H1 (cell line): ENCODE measurements around the gene TBC1D4. TPM values are rescaled to one million over a fixed set of nuclear protein-coding genes. Genes with fewer than 3 reads are reported as not detected.

ENCODE experiments used
- CTCF ChIA-PET: fragments of 300-600 bp; sonication (Branson Sonifier 250); formaldehyde crosslinking; loops from one replicate; lab custom pipeline; 2021; ENCODE audit not compliant: partially characterized antibody; lab: Charles Lee
- POLR2A ChIA-PET: fragments of 300-600 bp; sonication (Branson Sonifier 250); formaldehyde crosslinking; loops from one replicate; lab custom pipeline; 2021; ENCODE audit warnings: inconsistent platforms; ENCODE audit not compliant: partially characterized antibody; lab: Charles Lee
- DNase-seq, 2 experiments: peaks; one replicate each; pipeline versions ENCODE4 v3.0.0 to v3.0.0-alpha.2; 2010 to 2022; ENCODE audit warnings: low spot score in 2 of 2, low read depth in 1 of 2, mixed read lengths in 1 of 2
- FAIRE-seq: peaks from 2 replicates; lab custom pipeline; 2011; peaks lifted over from hg19 to GRCh38; lab: Jason Lieb, UNC
- H2AFZ ChIP-seq: 2 replicates; pipeline ENCODE4 v1.8.1; 2012; ENCODE audit warnings: low read length, inconsistent platforms
- H2AK5ac ChIP-seq: 2 replicates; pipeline ENCODE4 v1.6.1; 2013; ENCODE audit warnings: low read depth, low read length
- H2BK120ac ChIP-seq: replicated peaks from 2 replicates; pipeline ENCODE3; 2013; ENCODE audit warnings: low read depth, low read length, inconsistent platforms
- H2BK12ac ChIP-seq: 2 replicates; pipeline ENCODE4 v1.6.1; 2013; ENCODE audit warnings: low read depth, low read length
- H2BK15ac ChIP-seq: 2 replicates; pipeline ENCODE4 v1.6.1; 2013; ENCODE audit warnings: low read length
- H2BK20ac ChIP-seq: 2 replicates; pipeline ENCODE4 v1.6.1; 2013; ENCODE audit warnings: low read length
- H2BK5ac ChIP-seq: 2 replicates; pipeline ENCODE4 v1.6.1; 2013; ENCODE audit warnings: low read depth, low read length
- H3K14ac ChIP-seq: 2 replicates; pipeline ENCODE4 v1.6.1; 2013; ENCODE audit warnings: inconsistent platforms; ENCODE audit not compliant: insufficient read length
- H3K18ac ChIP-seq: 2 replicates; pipeline ENCODE4 v1.6.1; 2013; ENCODE audit warnings: low read length; ENCODE audit errors: extremely low read depth
- H3K23ac ChIP-seq: 2 replicates; pipeline ENCODE4 v1.6.1; 2013; ENCODE audit warnings: inconsistent platforms; ENCODE audit not compliant: insufficient read length
- H3K23me2 ChIP-seq: 2 replicates; pipeline ENCODE4 v1.6.1; 2013; ENCODE audit warnings: low read depth, low read length
- H3K27ac ChIP-seq: 2 replicates; pipeline ENCODE4 v1.6.1; 2011; ENCODE audit warnings: low read depth, low read length, inconsistent platforms
- H3K27me3 ChIP-seq, 4 experiments: replicated peaks in 1 of 4; 1 replicate in 1 of 4; 2 replicates in 3 of 4; pipeline versions ENCODE4 v1.6.1 to v1.8.1; 2011 to 2013; ENCODE audit warnings: low read length in 3 of 4, mild to moderate bottlenecking in 3 of 4, inconsistent platforms in 2 of 4, mixed read lengths in 2 of 4, moderate library complexity in 1 of 4; ENCODE audit not compliant: control insufficient read depth in 3 of 4, insufficient read depth in 3 of 4; ENCODE audit errors: extremely low read depth in 1 of 4
- H3K36me3 ChIP-seq, 4 experiments: 2 replicates each; pipeline versions ENCODE4 v1.6.1 to v1.8.1; 2011 to 2013; ENCODE audit warnings: mild to moderate bottlenecking in 4 of 4, low read length in 3 of 4, moderate library complexity in 2 of 4, control low read depth in 1 of 4, inconsistent platforms in 1 of 4; ENCODE audit not compliant: insufficient read depth in 4 of 4, control insufficient read depth in 2 of 4
- H3K4ac ChIP-seq: replicated peaks from 2 replicates; pipeline ENCODE3; 2013; ENCODE audit warnings: low read length, low read depth, mixed read lengths, inconsistent platforms; ENCODE audit not compliant: insufficient read length
- H3K4me1 ChIP-seq, 4 experiments: replicated peaks in 1 of 4; 1 replicate in 1 of 4; 2 replicates in 3 of 4; pipeline versions ENCODE4 v1.6.1 to v1.8.1; 2011 to 2013; ENCODE audit warnings: low read length in 3 of 4, inconsistent platforms in 2 of 4, mixed read lengths in 1 of 4; ENCODE audit not compliant: insufficient read depth in 4 of 4, control insufficient read depth in 3 of 4
- H3K4me2 ChIP-seq, 2 experiments: 2 replicates each; pipeline versions ENCODE4 v1.6.1 to v1.8.1; 2011 to 2013; ENCODE audit warnings: low read depth in 2 of 2, low read length in 2 of 2, control low read depth in 1 of 2, inconsistent platforms in 1 of 2, mild to moderate bottlenecking in 1 of 2; ENCODE audit not compliant: insufficient read depth in 1 of 2
- H3K4me3 ChIP-seq, 4 experiments: fragments of 200-600, 300-600 bp in 1 of 4; sonication (generic), shearing (Covaris generic), sonication (Bioruptor Twin) in 1 of 4; 2 replicates each; pipeline versions ENCODE4 v1.5.1 to v1.8.1; 2011 to 2016; ENCODE audit warnings: low read length in 4 of 4, low read depth in 3 of 4, control low read depth in 2 of 4, inconsistent platforms in 2 of 4, mild to moderate bottlenecking in 2 of 4, mixed read lengths in 1 of 4, moderate library complexity in 1 of 4; ENCODE audit not compliant: insufficient read depth in 2 of 4; ENCODE audit errors: extremely low read depth in 1 of 4
- H3K56ac ChIP-seq: replicated peaks from 2 replicates; pipeline ENCODE3; 2013; ENCODE audit warnings: low read depth, mild to moderate bottlenecking, mixed read lengths, low read length, inconsistent platforms; ENCODE audit not compliant: insufficient read length
- H3K79me1 ChIP-seq: 2 replicates; pipeline ENCODE4 v1.6.1; 2013; ENCODE audit warnings: low read depth, low read length, control low read depth
- H3K79me2 ChIP-seq, 2 experiments: 2 replicates each; pipeline versions ENCODE4 v1.6.1 to v1.8.1; 2012 to 2013; ENCODE audit warnings: low read length in 2 of 2, mild to moderate bottlenecking in 2 of 2, inconsistent platforms in 1 of 2; ENCODE audit not compliant: insufficient read depth in 2 of 2, control insufficient read depth in 1 of 2
- H3K9ac ChIP-seq, 4 experiments: replicated peaks in 1 of 4; 1 replicate in 1 of 4; 2 replicates in 3 of 4; pipeline versions ENCODE4 v1.6.1 to v1.8.1; 2011 to 2013; ENCODE audit warnings: low read depth in 3 of 4, low read length in 3 of 4, control low read depth in 2 of 4, mild to moderate bottlenecking in 2 of 4, moderate library complexity in 2 of 4, inconsistent platforms in 1 of 4; ENCODE audit errors: extremely low read depth in 1 of 4
- H3K9me3 ChIP-seq, 2 experiments: 2 replicates each; pipeline versions ENCODE4 v1.6.1 to v1.8.1; 2012 to 2013; ENCODE audit warnings: mild to moderate bottlenecking in 2 of 2, moderate library complexity in 2 of 2, control low read depth in 1 of 2, inconsistent platforms in 1 of 2, low read depth in 1 of 2, low read length in 1 of 2, mixed read lengths in 1 of 2; ENCODE audit not compliant: insufficient read depth in 2 of 2
- H4K20me1 ChIP-seq, 2 experiments: replicated peaks in 1 of 2; 2 replicates each; pipeline versions ENCODE3 to v1.8.1; 2011 to 2013; ENCODE audit warnings: inconsistent platforms in 2 of 2, low read length in 2 of 2, mild to moderate bottlenecking in 1 of 2; ENCODE audit not compliant: insufficient read depth in 2 of 2, control insufficient read depth in 1 of 2
- H4K5ac ChIP-seq: 2 replicates; pipeline ENCODE4 v1.6.1; 2013; ENCODE audit warnings: low read length, low read depth, mixed read lengths, inconsistent platforms; ENCODE audit not compliant: insufficient read length
- H4K8ac ChIP-seq: 2 replicates; pipeline ENCODE4 v1.8.0; 2013; ENCODE audit warnings: mild to moderate bottlenecking, moderate library complexity, low read length, inconsistent platforms; ENCODE audit not compliant: insufficient read depth; ENCODE audit errors: extremely low read depth
- H4K91ac ChIP-seq: replicated peaks from 2 replicates; pipeline ENCODE3; 2013; ENCODE audit warnings: low read length, mixed read lengths, inconsistent platforms; ENCODE audit not compliant: insufficient read length
- CHD2 ChIP-seq: IDR thresholded peaks from 2 replicates; pipeline ENCODE4 v1.6.1; 2012; ENCODE audit warnings: low read length, improper control_type of control experiment
- WGBS, 2 experiments: shearing (Covaris generic) in 1 of 2; methylation state at CpG; one replicate each; pipeline versions ENCODE4 v1.1.6 to v1.1.7; 2013 to 2015; ENCODE audit warnings: low lambda C conversion rate in 2 of 2, mixed read lengths in 2 of 2, inconsistent platforms in 1 of 2, low coverage in 1 of 2, missing lambda C conversion rate in 1 of 2; ENCODE audit not compliant: insufficient replicate concordance in 2 of 2, insufficient coverage in 1 of 2, insufficient read length in 1 of 2; ENCODE audit errors: extremely low coverage in 1 of 2, missing lambda C conversion rate in 1 of 2; 5-methylcytosine and 5-hydroxymethylcytosine counted together
- polyA plus RNA-seq, 7 experiments: library from polyadenylated mRNA; depleted of rRNA in 3 of 7; stranded (reverse) in 5 of 7; unstranded in 2 of 7; fragments of >200 nt in 5 of 7; fragments of 200-250 nt in 2 of 7; gene quantifications; 1 replicate in 5 of 7; 2 replicates in 1 of 7; 4 replicates in 1 of 7; pipeline versions ENCODE4 v1.2.1 to v1.2.3, GENCODE V29; 2011 to 2013; ENCODE audit warnings: missing spikeins in 2 of 7, mixed read lengths in 2 of 7
- total RNA-seq: library from RNA; stranded (reverse); fragmentation: NEBNext Ultra II Directional; extraction: Animal tissue kit (Norgen Biotek cat#: 25700); gene quantifications from 2 replicates; pipeline ENCODE4 v1.2.1, GENCODE V29; 2021

TBC1D4 gene
- total and polyA plus RNA-seq, 2 of the 8 experiments (the other 6 are each of a cell fraction or from before 2014, with no cell fraction given), result 16.7 to 39.0 TPM

DNA sequence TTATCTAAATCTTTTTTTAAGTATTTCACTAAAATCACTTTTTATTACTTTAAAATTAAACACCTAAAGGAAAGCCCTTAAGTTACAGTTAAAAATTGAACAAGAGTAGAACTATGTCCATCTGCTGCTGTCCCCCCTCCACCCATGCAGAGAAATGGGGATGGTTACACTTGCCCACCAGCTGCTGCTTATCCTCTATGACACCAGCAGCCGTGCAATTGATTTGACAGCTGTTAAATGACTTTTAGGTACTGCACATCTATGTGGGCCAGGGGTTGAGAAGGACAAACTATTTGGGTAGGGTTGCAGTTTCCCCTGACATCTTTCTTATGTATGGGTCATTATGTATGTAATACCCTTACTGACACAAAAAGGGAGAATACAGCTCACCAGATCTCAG lies 77.2 kb downstream of the TBC1D4 start:
- no peak overlapping the region for H2BK15ac ChIP-seq
- no peak overlapping the region for H3K4me3 ChIP-seq
- no peak overlapping the region for H3K9ac ChIP-seq
- no peak overlapping the region for H3K4ac ChIP-seq
- H2BK20ac ChIP-seq, result no peak overlapping the region
- no peak for DNase-seq
- no peak overlapping the region for H4K5ac ChIP-seq
- no peaks in the 10 kb centered on the region; the same call in 1 of the 2 replicates for H3K79me1 ChIP-seq
- H2AK5ac ChIP-seq, result no peak overlapping the region
- no peak overlapping the region for H4K8ac ChIP-seq
- H3K4me1 ChIP-seq, result peaks cover 0 to 7% (median 0%) of the 10 kb centered on the region in 4 experiments; a peak in 2 of 7 replicates
- H2BK12ac ChIP-seq, result no peak overlapping the region
- FAIRE-seq, result no peak
- H3K27ac ChIP-seq, result no peak overlapping the region
- ChIA-PET POLR2A (no interaction called here), CTCF (interaction anchor here (0.6 to 1.0 kb wide), 3 partner anchors 47 to 1444 kb away, joined by 3 to 4 read pairs (median 4); no protein-coding TSS in a partner anchor)
- no peak overlapping the region for H3K4me2 ChIP-seq
- no peaks in the 10 kb centered on the region for H3K9me3 ChIP-seq
- no peak overlapping the region for H2BK120ac ChIP-seq
- H3K23ac ChIP-seq, result no peak overlapping the region
- no peaks in the 10 kb centered on the region for H4K20me1 ChIP-seq
- no peaks in the 10 kb centered on the region for H3K23me2 ChIP-seq
- no peaks in the 10 kb centered on the region for H3K36me3 ChIP-seq
- H3K79me2 ChIP-seq, result peaks cover 0 to 29% of the 10 kb centered on the region in 2 experiments; a peak in 2 of 4 replicates
- no peak overlapping the region for H3K14ac ChIP-seq
- no peak overlapping the region for H4K91ac ChIP-seq
- H3K18ac ChIP-seq, result no peak overlapping the region
- no peak for TF ChIP-seq CHD2
- H2AFZ ChIP-seq, result no peak overlapping the region
- no peak overlapping the region for H3K56ac ChIP-seq
- no peak overlapping the region for H2BK5ac ChIP-seq
- H3K27me3 ChIP-seq, result no peaks in the 10 kb centered on the region
- WGBS, 2 experiments, result 95% methylated on average over 1 of the region's 1 CpG; no CpG with 5 or more reads in 1 of the 2 experiments
